GM13977 (cell line): ENCODE measurements around the gene PRSS53.

Experiments used
- DNase-seq: peaks from one replicate; pipeline ENCODE4 v3.0.0; 2012; ENCODE audit warnings: low spot score
- CTCF ChIP-seq: IDR thresholded peaks from 2 replicates; pipeline ENCODE4 v1.5.1; 2012; ENCODE audit warnings: mild to moderate bottlenecking, control low read depth; ENCODE audit not compliant: insufficient read depth; ENCODE audit errors: extremely low read depth, missing control alignments
- in situ Hi-C: fragments of 300-500 bp; cut with MboI; formaldehyde crosslinking; loops from one replicate; pipeline ENCODE4 v1.12.0; 2022; ENCODE audit warnings: low sequenced_read_pairs, low pct_unique_long_range_greater_than_20kb, mixed read lengths, inconsistent platforms; ENCODE audit not compliant: unreplicated experiment

Gene PRSS53

DNA sequence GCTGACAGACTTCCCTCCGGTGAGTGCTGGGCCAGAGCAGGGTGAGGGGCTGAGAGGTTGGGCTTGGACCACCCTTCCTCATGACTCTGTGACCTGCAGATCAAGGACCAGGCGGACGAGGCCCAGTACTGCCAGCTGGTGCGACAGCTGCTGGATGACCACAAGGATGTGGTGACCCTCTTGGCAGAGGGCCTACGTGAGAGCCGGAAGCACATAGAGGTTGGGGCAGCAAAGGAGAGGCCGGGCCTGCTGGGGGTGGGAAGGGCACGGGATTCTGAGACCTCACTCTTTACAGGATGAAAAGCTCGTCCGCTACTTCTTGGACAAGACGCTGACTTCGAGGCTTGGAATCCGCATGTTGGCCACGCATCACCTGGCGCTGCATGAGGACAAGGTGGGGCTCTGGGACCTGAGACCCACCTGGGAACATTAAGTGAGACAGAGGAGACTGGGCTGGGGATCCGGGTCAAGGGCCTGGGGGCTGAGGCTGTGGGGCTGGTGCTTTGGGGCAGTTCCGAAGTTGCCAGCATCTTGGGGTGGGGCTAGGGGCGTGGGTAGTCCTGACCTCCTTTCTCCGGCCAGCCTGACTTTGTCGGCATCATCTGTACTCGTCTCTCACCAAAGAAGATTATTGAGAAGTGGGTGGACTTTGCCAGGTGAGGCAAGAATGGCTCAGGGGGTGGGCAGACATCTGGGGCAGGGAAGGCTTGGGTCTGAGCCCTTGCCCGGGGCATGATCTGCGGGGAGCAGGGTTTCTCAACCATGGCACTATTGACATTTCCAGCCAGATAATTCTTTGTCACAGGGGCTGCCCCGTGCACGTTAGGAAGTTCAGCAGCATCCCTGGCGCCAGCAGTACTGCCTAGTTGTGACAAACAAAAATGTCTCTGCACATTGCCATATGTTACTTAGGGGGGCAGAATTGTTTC is 21.6 kb upstream of the PRSS53 start:
- no peak for DNase-seq
- in situ Hi-C loops = no loop called here
- TF ChIP-seq CTCF = no peak

DNA sequence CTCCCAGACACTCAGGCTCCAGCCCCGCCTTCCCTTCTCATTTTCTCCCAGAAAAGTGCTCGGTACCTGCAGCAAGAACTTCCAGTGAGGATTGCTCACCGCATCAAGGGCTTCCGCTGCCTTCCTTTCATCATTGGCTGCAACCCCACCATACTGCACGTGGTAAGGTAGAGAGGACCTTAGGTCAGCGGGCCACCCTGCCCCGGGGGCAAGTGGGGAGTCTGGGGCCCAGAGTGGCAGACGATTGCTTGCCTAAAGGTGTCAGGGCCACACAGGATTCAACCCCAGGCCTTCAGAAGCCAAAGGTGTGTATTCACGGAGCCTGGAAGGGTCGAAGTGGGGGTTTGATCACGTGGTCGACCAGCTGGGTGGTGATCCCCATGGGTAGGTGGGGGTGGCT is 20.9 kb upstream of the PRSS53 start:
- DNase-seq = no peak
- no peak for TF ChIP-seq CTCF
- in situ Hi-C loops = no loop called here

DNA sequence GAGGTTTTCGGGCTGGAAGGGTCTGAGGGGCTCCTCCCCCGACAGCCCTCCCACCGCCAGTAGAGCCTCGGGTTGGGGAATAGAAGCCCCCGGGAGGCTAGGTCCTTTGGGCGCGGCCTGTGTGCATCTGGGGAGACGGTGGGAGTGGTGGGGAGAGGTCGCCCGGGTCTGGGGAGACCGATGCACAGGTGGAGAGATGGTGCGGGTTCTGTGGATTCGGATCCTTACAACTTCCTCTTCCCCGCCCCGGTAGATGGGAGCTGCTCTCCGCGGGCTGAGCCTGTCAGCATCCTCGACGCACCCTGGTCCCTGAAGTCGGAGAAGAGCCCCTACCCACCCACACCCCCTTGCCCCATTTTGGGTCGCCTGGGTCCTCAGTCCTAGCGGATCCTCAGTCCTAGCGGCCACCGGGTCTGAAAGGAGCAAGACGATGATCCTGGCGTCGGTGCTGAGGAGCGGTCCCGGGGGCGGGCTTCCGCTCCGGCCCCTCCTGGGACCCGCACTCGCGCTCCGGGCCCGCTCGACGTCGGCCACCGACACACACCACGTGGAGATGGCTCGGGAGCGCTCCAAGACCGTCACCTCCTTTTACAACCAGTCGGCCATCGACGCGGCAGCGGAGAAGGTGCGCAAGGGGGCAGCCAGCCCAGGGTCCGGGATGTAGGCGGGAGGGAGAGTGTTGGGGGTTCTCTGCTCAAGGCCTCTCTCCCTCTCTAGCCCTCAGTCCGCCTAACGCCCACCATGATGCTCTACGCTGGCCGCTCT is 20.2 kb upstream of the PRSS53 start:
- in situ Hi-C loops = no loop called here
- TF ChIP-seq CTCF = no peak
- no peak for DNase-seq

GRCh38 chr16:31108035-31108793 is 19.5 kb upstream of the PRSS53 start, which contains the start of gene BCKDK:
BCKDK (plus strand) TSS chr16:31108386; CDS start chr16:31109224, 838 bp downstream.
- in situ Hi-C loops = no loop called here
- no peak for TF ChIP-seq CTCF
- peak; percentile 94 for DNase-seq

GRCh38 chr16:31107465-31107867 is 18.7 kb upstream of the PRSS53 start:
- DNase-seq = peak; percentile 79
- in situ Hi-C loops = no loop called here
- TF ChIP-seq CTCF = no peak
